Stimulated activated CD4-positive, alpha-beta T cell treated with anti-CD3 and anti-CD28 coated beads, Interleukin-15, amount 100 ng/mL, for 48 hours (primary cell): ENCODE results near the gene MTRFR.
A peak's percentile ranks its signal among the peaks of the same experiment; 100 is the strongest.

Source experiments
- DNase-seq, 2 donors: peaks; one replicate each; pipeline ENCODE4 v3.0.0-alpha.2; 2020; ENCODE audit warnings: low read depth in 2 of 2

MTRFR gene

DNA sequence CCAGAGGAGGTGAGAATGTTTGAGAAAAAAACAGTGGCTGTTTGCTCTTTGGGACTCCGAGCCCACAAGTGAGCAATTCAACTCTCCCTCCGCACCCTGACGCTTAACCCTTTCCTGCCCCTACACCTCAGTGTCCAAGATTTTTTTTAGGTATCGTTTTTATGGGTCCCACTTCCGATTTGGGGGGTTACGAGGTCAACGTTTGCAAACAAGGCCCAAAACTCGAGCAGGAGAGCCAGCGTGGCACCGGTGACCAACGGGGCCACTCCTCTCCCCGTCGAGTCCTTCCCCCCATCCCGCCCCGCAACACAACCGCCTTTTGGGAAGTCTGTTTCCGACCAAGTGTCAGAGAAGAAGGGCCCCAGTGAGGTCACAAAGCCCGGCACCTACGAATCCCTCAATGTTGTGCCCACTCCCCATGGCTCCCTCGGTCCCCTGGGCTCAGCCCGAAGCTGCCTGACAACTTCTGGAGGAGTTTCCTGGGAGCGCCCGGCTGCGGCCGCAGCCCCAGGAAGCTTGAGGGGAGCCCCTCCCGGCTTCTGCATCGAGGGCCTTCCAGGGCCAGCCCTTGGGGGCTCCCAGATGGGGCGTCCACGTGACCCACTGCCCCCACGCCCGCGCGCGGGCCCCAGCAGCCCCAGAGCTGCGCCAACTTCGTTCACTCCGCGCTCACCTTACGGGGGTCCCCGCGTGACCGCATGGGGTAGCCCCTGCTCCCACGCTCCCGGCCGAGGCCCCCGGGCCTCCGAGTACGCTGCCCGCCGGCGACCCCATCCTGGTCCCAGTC is 37.2 kb downstream of the MTRFR start:
- no peak for DNase-seq

DNA sequence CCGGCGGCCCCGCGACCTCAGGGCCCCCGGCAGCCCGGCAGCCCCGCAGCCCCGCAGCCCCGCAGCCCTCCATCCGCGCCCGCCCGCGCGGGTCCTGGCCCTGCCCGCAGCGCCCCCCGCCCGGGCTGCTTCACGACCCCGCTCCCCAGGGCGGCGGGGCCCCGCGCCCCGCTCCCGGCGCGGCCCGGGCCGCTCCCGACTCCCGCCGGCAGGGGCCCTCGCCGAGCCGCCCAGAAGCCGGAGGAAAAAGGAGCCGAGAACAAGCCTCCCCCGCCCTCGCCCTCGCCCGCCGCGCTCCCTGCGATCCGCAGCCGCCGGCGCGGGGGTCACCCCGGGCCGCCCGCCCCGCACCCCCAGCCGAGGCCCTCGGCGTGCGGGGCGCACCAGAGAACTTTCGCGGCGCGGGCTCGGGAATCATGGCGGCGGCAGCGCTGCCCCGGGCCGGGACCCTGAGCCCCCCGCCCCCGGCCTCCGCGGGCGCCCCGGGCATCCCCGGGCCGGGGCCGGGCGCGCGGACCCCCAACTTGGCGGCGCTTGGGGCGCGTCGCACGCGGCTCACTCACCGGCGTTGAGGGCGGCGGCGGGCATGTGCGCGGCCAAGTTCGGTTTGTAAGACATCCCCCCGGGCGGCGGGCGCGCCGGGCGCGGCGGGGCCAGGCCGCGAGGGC is 37.9 kb downstream of the MTRFR start:
- peak; percentile 55 to 70 for DNase-seq

DNA sequence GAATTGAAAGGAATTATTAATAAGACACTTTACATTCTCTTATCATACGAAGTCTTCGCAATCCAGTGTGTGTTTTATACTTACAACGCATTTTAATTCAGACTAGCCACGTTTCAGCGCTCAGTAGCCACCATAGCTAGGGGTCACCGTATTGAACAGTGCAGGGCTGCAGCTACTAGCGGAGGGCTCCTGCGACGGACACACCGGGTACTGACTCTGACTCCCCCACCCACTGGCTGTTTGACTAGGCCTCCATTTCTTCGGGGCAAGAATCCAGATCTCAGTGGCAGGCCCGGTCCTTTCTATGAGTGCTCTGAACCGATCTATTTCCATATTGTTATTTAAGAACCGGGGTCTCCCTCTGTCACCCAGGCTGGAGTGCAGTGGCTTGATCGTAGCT is 39.9 kb downstream of the MTRFR start:
- no peak for DNase-seq

DNA sequence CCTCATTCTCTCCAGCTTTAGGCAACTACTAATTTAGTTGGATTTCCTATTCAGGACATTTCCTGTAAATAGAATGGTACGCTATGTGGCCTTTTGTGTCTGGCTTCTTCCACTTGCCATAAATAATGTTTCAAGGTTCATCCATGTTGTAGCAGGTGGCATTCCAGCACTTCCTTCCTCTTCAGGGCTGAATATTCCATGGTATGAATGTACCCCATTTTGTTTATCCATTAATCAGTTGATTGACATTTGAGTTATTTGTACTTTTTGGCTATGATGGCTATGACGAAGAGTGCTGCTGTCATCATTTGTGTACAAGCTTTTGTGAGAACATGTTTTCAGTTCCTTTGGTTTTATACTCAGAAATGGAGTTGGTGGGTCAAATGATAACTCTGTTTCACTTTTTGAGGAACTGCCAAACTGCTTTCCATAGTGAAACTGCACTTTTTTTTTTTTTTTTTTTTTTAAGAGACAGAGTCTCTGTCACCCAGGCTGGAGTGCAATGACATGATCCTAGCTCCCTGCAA is 44.9 kb downstream of the MTRFR start:
- DNase-seq: no peak

DNA sequence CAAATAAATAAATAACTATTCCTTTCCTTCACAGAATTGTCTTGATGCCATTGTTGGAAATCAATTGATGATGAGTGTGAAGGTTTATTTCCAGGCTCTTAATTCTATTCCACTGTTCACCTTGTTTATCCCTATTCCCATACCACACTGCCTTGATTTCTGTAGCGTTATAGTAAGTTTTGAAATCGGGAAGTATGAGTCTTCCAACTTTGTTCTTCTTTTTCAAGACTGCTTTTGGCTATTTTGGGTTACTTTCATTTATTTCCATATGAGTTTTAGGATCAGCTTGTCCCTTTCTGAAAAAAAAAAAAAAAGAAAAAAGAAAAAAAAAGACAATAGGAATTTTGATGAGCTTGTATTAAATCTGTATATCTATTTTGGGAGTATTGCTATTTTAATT is 47.7 kb downstream of the MTRFR start:
- no peak for DNase-seq

DNA sequence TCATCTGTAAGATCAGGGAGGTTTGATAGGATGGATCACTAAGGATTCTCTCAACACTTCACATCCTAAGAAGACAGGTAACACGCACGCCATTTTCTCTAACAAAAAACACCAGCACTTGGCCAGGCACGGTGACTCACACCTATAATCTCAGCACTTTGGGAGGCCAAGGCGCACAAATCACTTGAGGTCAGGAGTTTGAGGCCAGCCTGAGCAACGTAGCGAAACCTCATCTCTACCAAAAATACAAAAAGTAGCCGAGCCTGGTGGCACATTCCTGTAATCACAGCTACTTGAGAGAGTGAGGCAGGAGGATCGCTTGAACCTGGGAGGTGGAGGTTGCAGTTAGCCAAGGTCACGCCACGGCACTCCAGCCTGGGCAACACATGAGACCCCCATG is 48.9 kb downstream of the MTRFR start:
- no peak for DNase-seq

DNA sequence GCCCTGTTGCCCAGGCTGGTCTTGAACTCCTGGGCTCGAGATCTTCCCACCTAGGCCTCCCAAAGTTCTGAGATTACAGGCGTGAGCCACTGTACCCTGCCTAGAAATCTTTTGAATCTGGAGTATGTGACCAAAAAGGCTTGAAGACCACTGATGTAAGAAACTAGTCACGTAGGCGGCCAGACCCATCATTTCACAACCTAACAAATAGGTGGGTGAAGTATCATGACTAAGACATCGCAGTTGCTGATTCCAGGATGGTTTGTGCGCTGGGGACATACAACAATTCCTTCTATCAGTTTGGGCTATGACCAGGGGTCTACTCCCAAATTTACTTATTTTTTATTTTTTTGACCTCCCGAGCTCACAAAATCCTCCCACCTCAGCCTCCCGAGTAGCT is 50.2 kb downstream of the MTRFR start:
- DNase-seq: no peak

DNA sequence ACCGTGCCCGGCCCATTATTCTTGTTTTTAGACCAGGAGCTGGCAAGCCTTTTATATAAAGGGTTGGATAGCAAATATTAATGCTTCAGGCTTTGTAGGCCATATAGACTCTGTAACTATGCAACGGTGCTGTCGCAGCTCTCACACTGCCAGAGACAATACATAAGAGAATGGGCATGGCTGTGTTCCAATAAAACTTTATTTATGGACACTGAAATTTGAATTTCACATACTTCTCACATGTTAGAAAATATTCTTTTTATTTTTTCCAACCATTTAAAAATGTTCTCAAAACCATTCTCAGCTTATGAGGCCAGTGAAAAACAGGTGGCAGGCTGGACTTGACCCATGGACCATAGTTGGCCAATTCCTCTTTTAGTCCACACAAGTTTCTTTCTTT is 51.4 kb downstream of the MTRFR start:
- no peak for DNase-seq

DNA sequence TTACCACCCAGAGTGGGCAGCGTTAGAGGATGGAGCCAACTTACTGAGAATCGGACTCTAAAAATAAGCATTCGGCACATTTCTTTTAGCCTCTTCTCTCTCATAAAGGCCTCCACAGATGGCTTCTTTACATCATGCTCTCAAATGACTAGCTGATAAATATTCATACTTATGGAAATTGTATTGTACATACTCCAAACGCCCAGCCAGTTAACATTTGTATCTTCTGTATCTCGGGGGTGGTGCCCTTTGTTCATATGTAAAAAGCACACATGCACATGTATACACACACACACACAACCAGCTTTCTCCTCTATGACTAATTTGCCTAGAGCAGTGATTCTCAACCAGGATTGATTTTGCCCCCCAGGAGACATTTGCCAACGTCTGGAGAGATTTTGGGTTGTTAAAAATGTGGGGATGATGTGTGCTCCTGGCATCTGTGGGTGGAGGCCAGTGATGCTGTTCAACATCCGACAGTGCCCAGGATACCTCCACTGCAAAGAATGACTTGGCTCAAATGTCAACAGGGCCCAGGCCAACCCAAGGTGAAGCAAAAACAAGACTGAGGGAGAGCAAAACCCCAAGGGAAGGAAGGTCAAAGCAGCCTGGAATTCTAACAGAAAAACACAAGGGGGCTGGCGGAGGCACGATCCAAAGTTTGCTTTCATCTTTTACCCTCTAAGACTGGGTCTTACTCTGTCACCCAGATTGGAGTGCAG is 53.6 kb downstream of the MTRFR start:
- DNase-seq: no peak

DNA sequence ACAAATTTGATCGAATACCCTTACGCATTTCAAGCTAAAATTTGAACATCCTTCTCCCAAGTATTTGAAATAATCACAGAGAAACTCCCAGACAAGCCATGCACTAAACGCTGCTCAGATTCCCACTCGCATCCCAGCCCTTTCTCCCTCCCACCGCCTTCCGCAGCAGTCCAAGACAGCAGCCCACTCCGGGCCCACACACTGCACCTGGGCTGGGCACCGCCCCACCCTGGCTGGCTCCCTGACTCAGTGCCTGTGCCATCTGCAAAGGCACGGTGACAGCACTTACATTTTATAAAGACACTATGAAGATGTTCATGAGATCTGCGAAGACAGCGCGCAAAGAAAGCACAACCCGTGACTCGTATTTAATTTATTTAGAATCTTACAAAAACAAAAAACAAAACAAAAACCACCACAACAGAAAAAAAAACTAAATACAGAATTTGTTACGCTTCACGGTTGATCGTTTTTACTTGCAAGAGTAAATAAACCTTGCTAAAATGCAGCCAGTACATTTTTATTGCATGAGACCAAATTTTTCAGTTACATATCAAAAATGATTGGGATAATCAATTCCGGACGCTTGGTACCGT is 55.6 kb downstream of the MTRFR start:
- DNase-seq: no peak

DNA sequence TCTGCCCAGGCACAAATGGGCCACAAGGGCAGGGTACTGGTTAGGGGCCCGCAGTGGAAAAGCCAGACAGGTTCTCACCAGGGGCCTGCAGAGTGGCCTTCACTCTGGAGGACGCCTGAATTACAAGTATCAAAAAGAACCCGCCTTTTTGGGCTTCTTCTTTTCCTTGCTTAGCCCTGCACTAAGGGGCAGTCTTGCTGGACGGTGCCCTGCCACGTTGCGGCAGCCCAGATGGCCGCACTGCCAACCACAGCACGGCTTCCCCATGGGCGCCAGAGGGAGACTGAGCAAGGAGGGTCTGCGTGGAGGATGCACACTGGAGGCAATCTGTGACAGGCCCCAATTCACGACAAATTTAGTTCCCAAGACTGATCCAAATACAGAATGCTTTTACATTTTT is 56.7 kb downstream of the MTRFR start:
- no peak for DNase-seq

DNA sequence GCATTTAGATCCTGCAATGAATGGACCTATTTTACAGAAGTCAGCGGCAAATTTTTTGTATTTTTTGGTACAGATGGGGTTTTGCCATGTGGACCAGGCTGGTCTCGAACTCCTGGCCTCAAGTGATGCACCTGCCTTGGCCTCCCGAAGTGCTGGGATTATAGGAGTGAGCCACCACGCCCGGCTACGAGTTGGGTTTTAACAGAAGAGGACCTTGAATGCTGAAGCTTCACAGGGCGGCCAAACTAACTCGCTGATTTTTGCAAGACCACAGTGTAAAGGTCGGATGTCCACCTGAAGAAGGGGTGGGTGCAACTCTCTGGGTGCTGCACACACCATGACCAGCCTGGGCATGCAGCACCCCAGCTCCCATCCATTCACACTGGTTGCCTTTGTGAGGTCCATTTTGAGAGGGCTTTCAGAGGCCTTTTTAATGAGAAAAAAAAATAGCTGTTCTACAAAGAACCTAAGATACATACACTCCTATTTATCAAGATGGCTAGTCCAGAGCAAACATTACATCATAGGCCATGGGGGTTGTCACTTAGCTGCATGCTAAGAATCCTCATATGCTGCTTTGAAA is 60.0 kb downstream of the MTRFR start:
- no peak for DNase-seq

DNA sequence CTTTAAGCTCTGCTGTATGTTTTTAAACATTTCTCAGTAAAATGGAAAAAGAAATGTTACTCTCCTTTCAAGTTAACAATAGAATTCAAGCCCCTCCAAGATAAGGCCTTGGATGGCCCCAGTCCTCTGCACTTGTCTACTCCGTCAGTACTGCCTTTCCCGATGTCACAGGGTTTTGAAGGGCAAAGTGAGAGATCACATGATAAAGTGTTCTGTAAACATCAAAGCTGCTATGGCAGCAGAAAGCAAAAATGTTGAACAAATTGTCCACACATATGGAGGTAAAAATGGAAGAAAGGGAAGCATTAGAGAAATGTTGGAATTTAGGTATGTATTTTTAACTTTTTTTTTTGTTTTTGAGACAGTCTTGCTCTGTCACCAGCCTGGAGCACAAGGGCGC is 71.9 kb downstream of the MTRFR start:
- DNase-seq: no peak

DNA sequence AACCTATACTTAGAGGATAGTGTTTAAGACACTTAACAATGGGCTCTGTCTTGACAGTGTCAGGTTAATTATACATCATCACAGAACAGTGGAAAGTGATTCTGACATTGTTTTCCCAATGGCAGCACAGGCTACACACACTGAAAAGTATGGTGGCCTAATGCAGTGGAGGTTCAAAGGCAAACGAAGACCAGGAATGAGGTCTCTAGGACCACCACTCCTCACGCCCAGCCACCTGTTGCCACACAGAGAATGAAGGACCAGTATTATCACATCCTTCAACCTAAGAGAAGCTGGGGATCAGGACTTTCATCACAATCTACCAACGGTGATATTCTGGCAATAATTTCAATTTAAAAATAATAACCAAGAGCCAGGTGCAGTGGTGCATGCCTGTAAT is 73.0 kb downstream of the MTRFR start:
- DNase-seq: no peak
